ENCODE measurements around the gene SMAD3.
A peak's percentile ranks its signal among the peaks of the same experiment; 100 is the strongest.

The SMAD3 gene

DNA sequence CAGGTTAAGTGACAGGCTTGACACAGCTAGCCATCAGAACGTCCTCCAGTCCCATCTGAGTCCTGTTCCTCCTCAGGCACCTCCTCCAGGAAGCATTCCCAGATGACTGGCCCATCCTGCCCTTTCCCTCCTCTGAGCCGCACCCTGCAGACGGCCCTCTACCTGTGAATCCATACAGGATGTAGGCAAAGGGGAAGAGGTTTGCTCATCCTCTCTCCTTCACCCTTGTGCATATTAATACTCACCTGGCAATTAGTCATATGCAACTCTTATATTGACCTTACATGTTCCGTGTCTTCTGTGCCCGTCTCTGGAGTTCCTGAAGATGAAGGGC, 61.9 kb downstream of the SMAD3 start:
- no peak for DNase-seq (ENCODE audit: low read depth)

DNA sequence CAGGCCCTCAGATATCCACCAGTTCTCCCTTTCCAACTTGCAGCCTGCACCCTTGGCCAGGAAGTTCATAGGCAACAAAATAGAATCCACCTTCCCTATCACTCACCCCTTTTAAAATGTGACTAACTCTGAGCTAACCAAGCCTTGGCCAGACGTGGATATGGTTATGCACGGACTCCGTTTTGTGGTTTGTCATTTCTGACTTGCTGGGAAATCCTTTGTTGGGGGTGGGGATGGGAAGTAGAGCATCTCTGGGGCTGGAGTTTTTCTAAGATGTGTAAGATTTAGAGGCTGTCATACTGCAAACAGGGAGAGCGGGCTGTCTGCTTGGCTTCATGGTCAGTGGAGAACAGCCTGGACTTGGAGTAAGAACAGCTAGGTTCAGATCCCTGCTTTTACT, 62.6 kb downstream of the SMAD3 start:
- DNase-seq (ENCODE audit: low read depth): peak; percentile 92

GRCh38 chr15:67130166-67130565, 64.8 kb downstream of the SMAD3 start:
- no peak for DNase-seq (ENCODE audit: low read depth)

DNA sequence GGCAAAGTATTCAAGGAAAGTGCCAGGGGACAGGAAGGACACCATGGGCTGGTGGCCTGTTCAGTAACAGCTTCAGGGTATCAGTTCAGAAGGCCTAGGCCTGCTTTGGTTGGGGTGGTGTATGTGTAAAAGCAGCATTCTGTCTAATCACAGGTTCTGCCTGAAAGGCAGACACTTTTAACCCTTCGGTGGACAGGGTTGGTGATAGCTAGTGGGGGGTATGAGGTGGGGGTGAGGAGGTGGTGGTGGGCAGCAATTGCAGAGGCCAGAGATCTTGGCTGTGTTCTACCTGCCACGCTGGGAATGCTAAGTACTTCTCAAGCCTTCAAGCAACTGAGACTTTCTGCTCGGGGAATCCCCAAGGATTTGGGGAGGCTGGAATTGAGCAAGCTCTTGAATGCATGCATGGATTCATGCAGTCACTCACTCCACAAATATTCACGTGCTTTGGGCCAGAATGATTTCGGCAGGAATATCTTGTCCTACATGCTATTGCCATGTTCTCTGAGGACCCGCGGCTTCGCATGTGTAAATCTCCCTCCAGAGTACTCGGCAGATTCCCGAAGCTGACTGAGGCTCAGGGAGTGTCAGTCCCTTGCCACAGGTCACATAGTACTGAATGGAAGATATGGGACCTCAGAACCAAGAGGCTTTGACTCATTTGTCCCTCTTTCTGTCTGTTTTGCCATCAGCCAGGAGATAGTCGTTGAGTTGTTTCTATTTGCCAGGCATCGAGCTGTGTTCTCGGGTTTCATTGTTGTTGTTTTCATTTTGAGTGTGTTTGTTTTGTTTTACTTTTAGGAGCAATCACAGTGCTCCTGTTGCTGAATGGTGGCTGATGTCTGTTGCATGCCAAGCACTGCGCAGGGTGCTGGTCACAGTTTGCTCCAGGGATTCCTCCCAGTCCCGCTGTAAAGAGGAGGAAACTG, 65.5 kb downstream of the SMAD3 start:
- no peak for DNase-seq (ENCODE audit: low read depth)

DNA sequence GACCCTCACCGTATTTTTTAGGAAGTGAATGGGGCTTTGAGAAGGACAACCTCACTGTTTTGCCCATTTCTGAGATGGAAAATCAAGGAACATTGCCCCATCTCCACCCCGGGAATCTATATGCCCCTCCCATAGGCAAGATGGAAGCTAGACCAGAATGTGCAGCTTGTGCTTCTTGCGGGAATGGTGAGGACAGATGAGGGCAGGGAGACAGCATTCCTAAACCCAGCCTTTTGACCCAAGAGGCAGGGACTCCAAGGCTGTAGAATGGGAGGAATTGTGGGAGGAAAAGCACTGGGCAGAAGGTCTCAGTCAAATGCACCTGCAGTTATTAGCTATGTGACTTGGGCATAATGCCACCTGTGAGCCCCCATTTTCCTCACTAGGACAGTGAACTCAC, 66.9 kb downstream of the SMAD3 start:
- no peak for DNase-seq (ENCODE audit: low read depth)

- DNase-seq (ENCODE audit: low read depth): no peak
Measured at GRCh38 chr15:67133026-67133425, 67.6 kb downstream of the SMAD3 start.

- no peak for DNase-seq (ENCODE audit: low read depth)
Measured at GRCh38 chr15:67133738-67134066, 68.3 kb downstream of the SMAD3 start.

DNA sequence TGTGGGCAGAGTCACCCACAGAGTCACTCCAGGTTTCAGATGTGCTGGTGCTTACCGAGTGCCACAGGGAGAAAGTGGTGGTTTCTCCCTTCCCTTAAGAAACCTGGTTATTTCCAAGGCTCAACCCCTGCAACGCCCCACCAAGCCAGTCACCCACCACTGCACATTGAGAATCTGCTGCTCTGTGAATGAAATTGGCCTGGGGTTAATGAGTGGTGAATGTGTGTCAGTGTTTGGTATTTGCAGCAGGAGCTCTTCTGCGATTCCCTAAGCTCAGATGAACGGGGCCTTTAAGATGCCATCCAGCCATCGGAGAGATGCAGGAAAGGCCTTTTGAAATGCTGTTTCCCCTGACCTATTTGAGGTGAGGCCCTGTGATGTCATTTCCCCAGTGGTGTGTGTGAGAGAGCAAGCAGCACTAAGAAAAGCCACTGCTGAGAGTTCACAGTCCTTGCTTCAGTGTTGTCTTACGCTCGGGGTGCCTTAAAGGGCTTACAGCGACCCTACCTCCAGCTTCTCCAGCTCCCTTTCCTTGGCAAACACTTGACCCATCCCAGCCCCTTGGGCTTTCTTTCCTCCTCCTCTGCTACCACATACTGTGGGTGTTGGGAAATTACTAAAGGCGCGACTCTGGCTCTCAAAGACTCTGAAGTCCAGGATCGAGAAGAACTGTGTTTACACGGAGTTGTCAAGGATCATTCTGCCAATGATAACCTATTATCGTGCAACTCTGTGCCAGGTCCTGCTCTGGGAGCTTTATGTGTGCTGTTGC, 68.9 kb downstream of the SMAD3 start:
- no peak for DNase-seq (ENCODE audit: low read depth)

DNA sequence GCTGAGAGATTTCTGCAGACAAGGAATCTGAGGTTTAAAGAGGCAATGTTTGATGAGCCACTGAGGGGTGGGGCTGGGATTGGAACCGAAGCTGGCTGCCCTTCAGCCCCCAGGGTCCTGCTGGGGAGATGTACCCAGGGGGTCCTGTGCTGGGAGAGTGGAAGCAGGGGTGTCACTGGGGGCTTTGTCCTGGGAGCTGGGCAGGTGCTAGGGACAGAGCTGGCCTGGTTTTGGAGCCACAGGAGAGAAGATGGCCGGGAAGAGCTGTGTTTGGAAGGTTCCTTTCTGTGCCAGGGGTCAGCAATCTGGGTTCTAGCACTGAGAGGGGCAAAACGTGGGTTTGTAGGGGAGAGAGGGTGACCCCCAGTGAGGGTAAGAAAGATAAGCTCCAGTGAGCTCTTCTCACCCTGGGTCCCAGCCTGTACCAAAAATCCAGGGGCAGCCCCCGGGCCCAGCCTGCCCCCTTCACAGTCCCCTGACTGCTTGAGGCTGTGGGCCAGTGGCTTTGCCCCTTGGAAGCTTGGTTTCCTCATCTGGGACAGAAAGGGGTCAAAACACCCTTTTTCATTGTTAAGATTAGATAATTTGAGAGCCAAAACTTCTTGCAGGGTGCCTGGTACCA, 69.6 kb downstream of the SMAD3 start:
- no peak for DNase-seq (ENCODE audit: low read depth)

DNA sequence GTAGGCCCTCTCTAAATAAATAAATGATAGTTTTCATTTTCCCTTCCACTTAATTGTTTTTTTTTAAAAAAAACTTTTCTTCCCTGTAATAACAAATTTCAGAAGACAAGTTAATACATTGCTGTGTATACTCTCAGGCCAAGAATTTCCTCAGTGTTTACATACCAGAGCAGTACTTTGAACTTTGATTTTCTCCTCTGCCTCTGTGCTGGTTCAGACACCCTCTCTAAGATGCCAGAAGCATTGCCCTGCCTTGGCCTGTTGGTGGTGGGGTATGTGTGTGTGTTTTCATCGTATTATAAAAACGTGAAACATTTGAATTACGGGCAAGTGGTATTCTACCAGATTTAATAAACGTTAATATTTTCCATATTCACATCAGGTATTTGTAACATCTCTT, 70.1 kb downstream of the SMAD3 start:
- DNase-seq (ENCODE audit: low read depth): no peak

- DNase-seq (ENCODE audit: low read depth): no peak
Measured at GRCh38 chr15:67136802-67137201, 71.4 kb downstream of the SMAD3 start.

DNA sequence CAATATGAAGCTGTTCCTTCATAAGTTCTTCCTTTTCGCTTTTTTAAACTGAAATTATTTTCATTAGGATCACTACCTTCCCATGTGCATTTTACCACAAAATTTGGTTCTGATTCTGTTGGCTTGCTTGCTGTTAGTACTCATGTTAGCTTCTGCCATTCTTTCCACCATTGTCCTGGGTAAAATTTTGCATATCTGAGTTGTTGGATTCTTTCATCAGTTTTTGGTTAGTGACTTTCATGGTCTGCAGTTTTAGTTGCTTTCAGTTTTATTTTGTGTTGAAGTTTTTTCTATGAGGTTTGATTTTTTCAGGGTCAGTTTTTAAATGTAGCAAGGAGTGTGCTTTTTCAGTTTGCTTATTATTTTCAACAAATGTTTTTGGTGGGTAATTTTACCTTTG, 71.9 kb downstream of the SMAD3 start:
- no peak for DNase-seq (ENCODE audit: low read depth)

DNA sequence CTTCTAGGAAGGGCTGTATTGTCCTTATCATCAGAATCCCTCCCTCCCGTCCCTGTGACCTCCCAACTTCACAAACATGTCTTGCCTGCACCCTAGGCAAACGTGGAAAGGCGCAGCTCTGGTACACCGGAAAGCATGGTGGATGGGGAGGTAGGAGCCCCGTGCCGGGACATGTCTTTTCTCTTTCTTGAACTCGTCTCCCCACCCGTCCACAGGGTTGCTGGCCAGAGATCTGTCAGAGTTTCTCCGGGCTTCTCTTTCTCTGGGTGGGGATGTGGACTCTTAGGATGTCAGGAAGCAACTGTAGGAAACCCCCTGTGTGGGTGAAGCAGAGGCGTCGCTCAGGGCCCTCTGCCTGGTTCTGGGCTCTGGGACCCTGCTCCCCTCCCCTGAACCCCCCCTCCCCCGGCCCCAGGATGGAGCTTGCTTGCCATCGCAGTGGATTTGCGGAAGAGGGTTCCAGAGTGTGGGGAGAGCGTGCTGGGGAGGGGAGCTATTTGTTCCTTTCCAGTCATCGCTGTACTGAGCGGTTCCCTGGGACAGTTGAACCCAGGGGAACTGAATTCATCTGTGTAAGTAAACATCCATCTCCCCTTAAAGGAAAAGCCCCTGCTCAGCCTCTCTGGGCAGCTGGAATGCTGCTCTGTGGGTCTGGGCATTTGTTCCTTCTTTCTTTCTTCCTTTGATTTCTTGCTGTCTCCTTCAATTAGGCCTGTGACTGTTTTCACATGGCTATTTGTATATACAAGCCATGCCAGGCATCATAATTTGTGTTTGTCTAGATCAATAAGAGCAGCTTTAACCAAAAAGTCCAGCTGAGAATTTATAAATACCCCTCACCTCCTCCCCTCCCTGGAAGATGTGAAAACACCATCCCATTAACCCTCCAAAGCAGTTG, 72.8 kb downstream of the SMAD3 start:
- DNase-seq (ENCODE audit: low read depth): no peak

- DNase-seq (ENCODE audit: low read depth): no peak
Measured at GRCh38 chr15:67138891-67139855, 73.8 kb downstream of the SMAD3 start.

DNA sequence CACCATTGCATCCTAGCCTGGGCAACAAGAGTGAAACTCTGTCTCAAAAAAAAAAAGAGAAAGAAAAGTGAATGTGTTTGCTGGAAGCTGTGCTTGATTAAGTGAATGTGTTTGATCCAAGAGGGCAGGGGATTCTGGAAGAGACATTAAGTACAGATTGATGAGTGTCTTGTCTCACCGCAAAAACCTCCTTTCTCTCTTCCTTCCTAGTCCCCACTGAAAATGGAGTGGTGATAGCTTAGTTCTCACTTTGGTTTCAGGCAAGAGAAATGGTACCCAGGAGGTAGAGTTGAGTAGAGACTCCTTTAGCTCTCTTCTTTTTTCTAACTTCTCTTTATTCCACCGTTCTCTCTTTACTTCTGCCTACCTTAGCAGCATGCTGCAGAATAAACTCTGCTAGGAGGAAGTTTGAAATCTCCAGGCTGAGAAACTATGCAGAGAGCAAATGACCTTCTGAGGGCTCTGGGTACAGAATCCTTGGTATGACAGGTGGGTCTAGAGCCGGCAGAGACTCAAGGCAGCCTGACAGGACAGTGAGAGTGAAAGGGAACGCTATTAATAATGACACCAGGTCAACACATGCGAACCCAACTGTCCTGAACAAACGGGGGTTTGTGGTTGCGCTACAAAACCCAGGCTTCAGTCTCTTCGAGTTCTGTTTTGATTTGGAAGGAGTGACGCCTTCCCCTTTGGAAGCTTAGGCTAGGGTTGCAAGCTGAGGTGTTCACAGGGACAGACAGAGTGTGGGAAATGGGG, 74.9 kb downstream of the SMAD3 start:
- DNase-seq (ENCODE audit: low read depth): no peak

DNA sequence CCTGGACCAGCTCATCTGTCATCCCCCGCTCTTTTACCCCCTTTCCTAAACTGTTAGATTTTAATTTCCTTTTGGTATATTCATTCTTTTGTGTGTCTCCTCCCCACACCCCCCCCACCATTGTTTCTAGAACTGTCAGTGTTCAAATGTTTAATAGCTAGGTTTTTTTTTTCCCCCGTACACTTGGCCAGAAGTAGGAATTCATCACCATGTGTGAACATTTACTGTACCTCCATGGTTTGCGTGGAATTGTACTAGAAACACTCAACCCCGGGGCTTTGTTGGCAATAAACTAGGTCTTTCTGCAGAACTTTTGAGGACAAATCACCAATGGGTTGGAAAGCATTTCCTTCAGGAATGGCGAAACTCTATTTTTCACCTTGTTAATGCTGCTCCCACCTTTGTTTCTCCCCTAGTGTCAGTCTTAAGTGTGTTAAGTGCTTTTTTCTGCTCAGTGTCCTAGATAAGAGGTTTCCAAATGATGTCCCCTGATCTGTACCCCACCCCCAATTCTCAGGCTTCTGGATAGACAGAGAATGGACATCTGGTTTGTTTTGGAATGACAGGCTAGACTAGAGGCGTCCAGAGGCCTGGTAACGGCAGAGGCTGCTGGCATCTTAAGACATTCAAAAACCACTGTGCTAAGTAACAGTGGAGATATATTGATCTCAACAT, 76.8 kb downstream of the SMAD3 start:
- DNase-seq (ENCODE audit: low read depth): no peak

- no peak for DNase-seq (ENCODE audit: low read depth)
Measured at GRCh38 chr15:67142767-67143100, 77.3 kb downstream of the SMAD3 start.

- DNase-seq (ENCODE audit: low read depth): no peak
Measured at GRCh38 chr15:67143646-67144045, 78.2 kb downstream of the SMAD3 start.

- DNase-seq (ENCODE audit: low read depth): peak; percentile 53
Measured at GRCh38 chr15:67144609-67145311, 79.4 kb downstream of the SMAD3 start.
